ENCODE results near the gene CABYR. TPM values are rescaled to one million over a fixed set of nuclear protein-coding genes. Genes with fewer than 3 reads are reported as not detected.

The CABYR gene
- total RNA-seq, 4 donors from 2014 or later, result 1.3 to 3.3 (median 2.5) TPM

- H3K27me3 ChIP-seq, result no peaks in the 10 kb centered on the region
- intact Hi-C loops (cut with DNase I), result no loop called here
Measured at GRCh38 chr18:24180048-24180447, 41.2 kb downstream of the CABYR start.

GRCh38 chr18:24181806-24182205 lies 42.9 kb downstream of the CABYR start:
- WGBS, result 74% methylated on average over 2 of the region's 2 CpGs
- intact Hi-C loops (cut with DNase I), result no loop called here
- Histone ChIP-seq H3K36me3 (peaks cover 0 to 43% (median 9%) of the 10 kb centered on the region in 4 donors), H3K9me3 (no peaks in the 10 kb centered on the region), H3K4me1 (peaks cover 3 to 10% (median 5%) of the 10 kb centered on the region in 4 donors), H3K27me3 (no peaks in the 10 kb centered on the region), H3K27ac (replicated peaks in 1 of 4) (no peak overlapping the region), H3K4me3 (no peak overlapping the region)
- no peak for DNase-seq (ENCODE audit: extremely low spot score)
- TF ChIP-seq EP300 (IDR thresholded peaks at IDR 0.05) (no peak), POLR2A (IDR thresholded peaks at IDR 0.05; ENCODE audit: low read depth) (no peak), CTCF (IDR thresholded peaks at IDR 0.05) (no peak), POLR2AphosphoS5 (IDR thresholded peaks at IDR 0.05) (no peak)

More at GRCh38 chr18:24180048-24180447, 41.2 kb downstream of the CABYR start:
- Histone ChIP-seq H3K36me3 (peaks cover 0 to 41% (median 6%) of the 10 kb centered on the region in 4 donors), H3K27ac (replicated peaks in 1 of 4) (no peak overlapping the region), H3K4me3 (no peak overlapping the region), H3K9me3 (no peaks in the 10 kb centered on the region), H3K4me1 (peaks cover 4 to 12% (median 8%) of the 10 kb centered on the region in 4 donors)
- DNase-seq (ENCODE audit: extremely low spot score), result no peak
- WGBS, result 90% methylated on average over 1 of the region's 1 CpG
- TF ChIP-seq POLR2A (IDR thresholded peaks at IDR 0.05; ENCODE audit: low read depth) (no peak), POLR2AphosphoS5 (IDR thresholded peaks at IDR 0.05) (no peak), EP300 (IDR thresholded peaks at IDR 0.05) (no peak), CTCF (IDR thresholded peaks at IDR 0.05) (no peak)

GRCh38 chr18:24185805-24186204 lies 46.9 kb downstream of the CABYR start:
- H3K27me3 ChIP-seq, result no peaks in the 10 kb centered on the region
- no peak overlapping the region for H3K4me3 ChIP-seq
- H3K36me3 ChIP-seq, result peaks cover 0 to 19% (median 4%) of the 10 kb centered on the region in 4 donors
- DNase-seq (ENCODE audit: extremely low spot score), result no peak
- H3K9me3 ChIP-seq, result no peaks in the 10 kb centered on the region
- intact Hi-C loops (cut with DNase I), result no loop called here
- H3K4me1 ChIP-seq, result peaks cover 11 to 35% (median 16%) of the 10 kb centered on the region in 4 donors
- no peak for TF ChIP-seq CTCF (IDR thresholded peaks at IDR 0.05)
- no peak overlapping the region for H3K27ac ChIP-seq (replicated peaks in 1 of 4)
- 94% methylated on average over 7 of the region's 7 CpGs for WGBS

- peaks cover 0 to 11% (median 4%) of the 10 kb centered on the region in 4 donors for H3K36me3 ChIP-seq
- no peak for DNase-seq (ENCODE audit: extremely low spot score)
- no peak overlapping the region for H3K4me3 ChIP-seq
- no peaks in the 10 kb centered on the region for H3K27me3 ChIP-seq
- no peak overlapping the region for H3K27ac ChIP-seq (replicated peaks in 1 of 4)
- peaks cover 12 to 40% (median 20%) of the 10 kb centered on the region in 4 donors for H3K4me1 ChIP-seq
- 77% methylated on average over 5 of the region's 5 CpGs for WGBS
- H3K9me3 ChIP-seq, result no peaks in the 10 kb centered on the region
- TF ChIP-seq EP300 (IDR thresholded peaks at IDR 0.05), result no peak
- no peak for TF ChIP-seq POLR2AphosphoS5 (IDR thresholded peaks at IDR 0.05)
- no peak for TF ChIP-seq POLR2A (IDR thresholded peaks at IDR 0.05; ENCODE audit: low read depth)
- TF ChIP-seq CTCF (IDR thresholded peaks at IDR 0.05), result no peak
- intact Hi-C loops (cut with DNase I), result no loop called here
Measured at GRCh38 chr18:24187049-24187448, 48.2 kb downstream of the CABYR start.

GRCh38 chr18:24187689-24188088 lies 48.8 kb downstream of the CABYR start:
- Histone ChIP-seq H3K9me3 (no peaks in the 10 kb centered on the region), H3K27me3 (no peaks in the 10 kb centered on the region), H3K36me3 (peaks cover 0 to 11% (median 4%) of the 10 kb centered on the region in 4 donors), H3K27ac (replicated peaks in 1 of 4) (no peak overlapping the region), H3K4me1 (peaks cover 12 to 40% (median 20%) of the 10 kb centered on the region in 4 donors), H3K4me3 (no peak overlapping the region)
- no peak for DNase-seq (ENCODE audit: extremely low spot score)
- no peak for TF ChIP-seq POLR2A (IDR thresholded peaks at IDR 0.05; ENCODE audit: low read depth)
- no peak for TF ChIP-seq POLR2AphosphoS5 (IDR thresholded peaks at IDR 0.05)
- no peak for TF ChIP-seq EP300 (IDR thresholded peaks at IDR 0.05)
- TF ChIP-seq CTCF (IDR thresholded peaks at IDR 0.05), result no peak
- intact Hi-C loops (cut with DNase I), result no loop called here
- WGBS, result 78% methylated on average over 1 of the region's 1 CpG
